Activated CD4-positive, CD25-positive, alpha-beta regulatory T cell treated with anti-CD3 and anti-CD28 coated beads, Interleukin-2, amount 50 U/mL, for 72 hours (primary cell): ENCODE measurements around the gene RFT1.

ENCODE experiments used
- DNase-seq: peaks from one replicate; pipeline ENCODE4 v3.0.0; 2021

The RFT1 gene

DNA sequence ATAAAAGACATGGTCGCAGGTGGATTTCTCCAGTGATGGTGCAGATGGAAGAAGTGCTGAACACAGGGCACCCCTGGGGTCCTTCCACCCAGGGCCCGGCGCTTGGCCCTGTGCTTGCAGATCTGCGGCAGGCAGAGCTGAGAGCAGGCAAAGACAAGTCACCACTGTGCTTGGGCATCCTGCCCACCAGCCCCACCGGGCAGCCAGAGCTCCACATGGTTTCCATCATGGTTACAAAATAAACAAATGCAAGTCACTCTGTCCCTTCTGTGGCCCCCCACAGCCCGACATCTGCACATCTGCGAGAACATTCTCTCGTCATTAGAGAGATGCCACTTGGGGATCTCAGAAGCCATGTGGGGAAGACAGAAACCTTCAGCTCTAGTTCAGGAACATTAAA is 46.7 kb downstream of the RFT1 start:
- no peak for DNase-seq

- DNase-seq: no peak
Observed at GRCh38 chr3:53082736-53083135, 47.5 kb downstream of the RFT1 start.

DNA sequence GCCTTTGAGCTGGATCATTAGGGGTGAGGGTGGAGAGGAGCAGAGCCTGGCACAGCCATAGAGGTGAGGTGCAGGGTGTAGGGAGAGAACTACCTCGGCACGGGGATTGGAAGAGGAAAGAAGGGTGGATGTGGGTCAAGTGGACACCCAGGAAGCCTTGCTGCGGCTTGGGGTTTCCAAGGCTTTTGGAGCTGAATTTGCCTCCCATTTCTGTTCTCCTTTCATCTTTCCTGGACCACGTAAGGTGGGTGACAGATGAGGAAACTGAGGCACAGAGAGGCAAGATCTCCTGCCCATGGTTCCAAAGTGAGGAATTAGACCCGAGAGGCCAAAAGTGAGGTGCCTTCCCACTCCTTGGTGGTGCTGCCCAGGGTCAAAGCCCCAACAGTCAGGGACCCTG is 48.9 kb downstream of the RFT1 start:
- DNase-seq: no peak

DNA sequence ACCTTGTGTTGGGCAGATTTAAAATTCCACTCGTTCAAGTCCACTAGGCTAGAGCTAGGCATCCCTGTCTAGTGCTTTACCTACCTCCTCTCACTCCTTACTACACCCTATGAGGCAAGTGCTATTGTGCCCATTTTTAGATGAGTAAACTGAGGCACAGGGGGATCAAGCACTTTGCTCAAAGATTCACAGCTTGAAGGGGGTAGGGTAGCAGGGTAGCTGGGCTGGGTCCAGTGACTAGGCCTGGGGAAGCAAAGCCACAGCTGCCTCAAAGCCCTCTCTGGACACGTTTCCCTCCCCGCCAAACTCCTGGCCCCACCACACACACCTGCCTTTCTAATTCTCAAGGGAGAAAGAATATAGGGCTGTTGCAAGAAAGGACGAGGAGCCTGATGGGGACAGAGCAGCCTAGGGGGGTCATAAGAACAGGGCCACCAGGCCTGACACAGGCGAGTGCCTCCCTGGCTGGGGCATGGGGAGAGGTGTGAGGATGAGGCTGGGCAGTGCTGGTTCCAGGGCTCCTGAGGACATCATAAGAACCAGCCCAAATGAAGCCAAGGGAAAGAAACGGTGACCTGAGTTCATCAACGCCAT is 49.5 kb downstream of the RFT1 start:
- DNase-seq: no peak

- DNase-seq: no peak
Observed at GRCh38 chr3:53079791-53080555, 50.3 kb downstream of the RFT1 start.

GRCh38 chr3:53079147-53079546 is 51.1 kb downstream of the RFT1 start:
- no peak for DNase-seq

- no peak for DNase-seq
Observed at GRCh38 chr3:53078656-53079055, 51.6 kb downstream of the RFT1 start.

DNA sequence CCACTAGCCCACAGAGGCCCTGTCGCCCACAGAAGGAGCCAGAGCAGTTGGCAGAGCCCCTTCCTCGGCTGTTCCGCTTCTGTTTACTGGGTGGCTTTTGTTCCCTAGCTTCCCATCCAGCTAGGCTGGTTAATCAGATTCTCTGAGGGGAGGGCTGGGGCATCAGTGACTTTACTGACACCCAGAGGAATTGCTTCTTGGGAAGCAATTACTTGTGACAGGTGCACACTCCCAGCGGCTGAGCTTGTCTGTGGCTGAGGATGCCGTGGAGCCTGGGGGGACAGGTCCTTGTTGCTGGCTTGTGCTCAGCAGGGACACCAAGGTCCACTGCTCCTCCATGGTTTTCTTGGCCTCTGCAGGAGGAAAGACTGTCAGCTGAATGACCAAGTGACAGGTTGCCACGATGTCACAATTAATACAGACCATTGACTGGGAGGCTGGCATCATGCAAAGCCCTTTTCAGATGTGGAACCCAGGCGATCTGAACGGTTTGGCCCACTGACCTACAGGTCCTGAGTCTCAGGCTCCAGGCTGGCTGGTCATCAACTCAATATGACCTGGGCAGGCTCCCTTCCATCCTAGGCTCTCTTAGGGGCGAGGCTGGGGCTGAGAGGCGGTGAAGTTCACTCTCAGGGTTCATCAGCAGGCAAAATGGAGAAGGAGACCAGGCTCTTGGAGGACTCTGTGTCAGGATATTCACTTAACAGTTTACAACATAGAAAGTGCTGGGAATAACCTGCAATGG is 52.6 kb downstream of the RFT1 start:
- DNase-seq: no peak

- DNase-seq: no peak
Observed at GRCh38 chr3:53075743-53076140, 54.5 kb downstream of the RFT1 start.

- no peak for DNase-seq
Observed at GRCh38 chr3:53074761-53075742, 55.2 kb downstream of the RFT1 start.

- DNase-seq: no peak
Observed at GRCh38 chr3:53074366-53074696, 55.9 kb downstream of the RFT1 start.

GRCh38 chr3:53073553-53074365 is 56.5 kb downstream of the RFT1 start:
- DNase-seq: peak; percentile 26

DNA sequence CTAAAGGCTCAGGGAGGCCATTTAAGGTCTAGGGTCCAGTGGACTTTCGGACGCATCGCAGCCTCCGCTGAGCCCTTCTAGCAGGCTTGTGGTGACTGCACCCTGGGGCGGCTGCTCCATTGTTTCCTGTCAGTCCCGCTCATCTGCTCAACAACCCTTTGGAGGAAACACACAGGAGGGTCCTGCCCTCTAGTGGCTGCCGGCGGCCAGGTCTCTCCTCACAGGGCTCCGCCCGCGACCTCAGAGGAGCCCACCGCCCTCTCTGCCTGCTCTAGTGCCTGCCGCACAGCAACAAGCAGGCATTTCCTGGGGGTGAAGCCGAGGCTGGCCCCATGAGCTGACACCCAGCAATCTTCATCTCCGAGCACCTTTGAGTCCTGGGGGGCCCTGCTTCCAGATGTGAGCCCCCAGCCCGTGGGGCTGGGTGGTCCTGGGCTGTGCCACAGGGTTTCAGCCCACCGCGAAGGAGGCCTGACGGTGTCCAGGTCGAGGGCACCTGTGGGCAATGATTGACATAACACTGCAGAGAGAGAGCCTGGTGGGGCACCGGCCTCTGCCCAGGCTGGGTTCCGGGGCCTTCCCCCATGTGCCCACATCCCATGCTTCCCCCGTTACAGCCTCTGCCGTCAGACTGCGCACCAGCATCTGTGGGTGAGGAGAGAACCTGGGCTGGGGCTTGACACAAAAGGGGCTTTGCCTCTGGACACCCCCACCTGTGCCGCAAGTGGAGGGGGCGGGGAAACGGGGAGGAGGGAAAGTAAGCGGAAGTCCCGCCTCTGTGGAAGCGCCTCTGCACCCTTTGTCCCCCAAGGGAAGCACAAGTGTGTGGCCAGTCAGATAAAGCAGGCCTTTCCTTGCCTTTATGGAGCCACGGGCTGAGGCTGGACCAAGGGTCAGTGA is 57.3 kb downstream of the RFT1 start:
- peak; percentile 87 for DNase-seq

- DNase-seq: peak; percentile 27
Observed at GRCh38 chr3:53071882-53072431, 58.3 kb downstream of the RFT1 start.

- DNase-seq: no peak
Observed at GRCh38 chr3:53069422-53070068, 60.7 kb downstream of the RFT1 start.

DNA sequence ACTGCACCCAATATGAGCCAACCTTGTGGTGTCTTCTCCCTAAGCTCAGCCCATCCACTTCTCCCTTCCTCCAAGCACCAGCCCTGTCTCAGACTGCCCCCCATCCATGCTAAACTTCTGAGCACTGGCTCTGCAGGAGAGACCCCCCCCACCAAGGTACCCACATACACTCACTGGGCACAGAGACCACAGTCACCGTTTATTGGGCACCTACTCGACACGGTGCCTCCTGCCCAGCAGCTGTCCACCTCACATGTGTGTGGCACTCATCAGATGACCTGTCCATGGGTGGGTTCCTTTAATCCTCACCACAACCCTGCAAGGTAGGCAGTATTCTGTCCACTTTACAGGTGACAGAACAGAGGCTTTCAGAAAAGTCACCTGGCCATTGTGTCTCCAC is 62.1 kb downstream of the RFT1 start:
- DNase-seq: peak; percentile 13

DNA sequence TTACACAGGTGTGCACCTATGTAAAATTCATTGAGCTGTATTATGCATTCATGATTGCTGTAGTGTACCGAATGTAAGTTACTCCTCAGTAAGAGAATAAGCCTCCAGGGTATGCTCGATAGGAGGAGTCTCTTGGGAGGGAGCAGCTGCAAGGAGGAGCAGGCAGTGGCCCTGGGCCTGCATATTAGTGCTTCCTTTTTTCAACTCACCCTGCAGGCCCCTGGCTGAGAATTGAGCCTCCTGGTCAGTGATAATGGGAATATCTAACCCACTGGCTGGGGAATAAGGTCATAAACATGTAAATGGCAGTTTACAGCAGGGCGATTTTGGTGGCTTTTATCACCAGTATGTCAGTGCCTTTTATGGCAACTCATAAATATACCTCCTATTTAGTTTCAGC is 62.7 kb downstream of the RFT1 start:
- no peak for DNase-seq

DNA sequence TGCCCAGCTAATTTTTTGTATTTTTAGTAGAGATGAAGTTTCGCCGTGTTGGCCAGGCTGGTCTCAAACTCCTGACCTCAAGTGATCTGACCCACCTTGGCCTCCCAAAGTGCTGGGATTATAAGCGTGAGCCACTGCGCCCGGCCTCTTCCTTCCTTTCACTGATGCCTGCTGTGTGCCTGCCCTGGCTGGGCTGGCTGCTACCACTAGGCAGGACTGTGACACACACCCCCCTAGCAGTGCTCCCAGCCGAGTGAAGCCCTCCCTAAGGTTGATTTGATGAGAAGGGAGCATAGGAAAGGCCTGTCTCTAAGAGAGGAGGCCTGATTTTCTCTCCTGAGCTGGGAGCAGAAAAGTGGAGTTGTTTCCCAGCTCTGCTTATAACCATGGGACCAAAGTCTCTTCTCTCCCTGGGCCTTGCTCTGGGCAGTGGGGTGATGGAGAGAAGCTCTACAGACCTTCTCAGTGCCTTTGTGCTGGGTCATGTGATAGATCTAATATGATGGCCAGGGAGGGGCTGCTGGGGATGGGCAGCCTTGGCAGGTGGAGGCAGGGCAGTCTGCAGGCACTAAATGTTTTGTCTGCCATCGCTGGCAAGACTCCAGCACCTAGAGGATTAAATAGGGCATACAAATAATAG is 64.3 kb downstream of the RFT1 start:
- peak; percentile 8 for DNase-seq

GRCh38 chr3:53062905-53063304 is 67.3 kb downstream of the RFT1 start:
- no peak for DNase-seq

DNA sequence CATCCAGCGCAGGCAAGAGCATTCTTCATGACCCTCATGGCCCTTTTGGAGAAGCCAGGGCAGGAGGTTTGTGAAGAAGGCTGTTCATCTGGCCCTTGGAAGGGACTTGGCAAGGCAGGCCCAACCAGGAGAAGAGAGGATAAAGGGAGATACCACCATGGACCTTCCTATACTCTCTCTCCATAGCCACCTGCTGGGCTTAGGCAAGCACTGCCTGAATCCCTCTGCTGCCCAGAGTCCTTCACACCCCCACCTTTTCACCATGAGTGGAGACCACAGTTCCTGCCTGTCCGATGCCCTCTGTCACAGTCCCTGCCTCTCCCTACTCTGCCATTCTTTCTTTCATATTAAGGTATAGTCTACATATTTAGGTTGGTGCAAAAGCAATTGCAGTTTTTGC is 73.8 kb downstream of the RFT1 start:
- DNase-seq: peak; percentile 18
